ENCODE data around the gene RND3.

DNA sequence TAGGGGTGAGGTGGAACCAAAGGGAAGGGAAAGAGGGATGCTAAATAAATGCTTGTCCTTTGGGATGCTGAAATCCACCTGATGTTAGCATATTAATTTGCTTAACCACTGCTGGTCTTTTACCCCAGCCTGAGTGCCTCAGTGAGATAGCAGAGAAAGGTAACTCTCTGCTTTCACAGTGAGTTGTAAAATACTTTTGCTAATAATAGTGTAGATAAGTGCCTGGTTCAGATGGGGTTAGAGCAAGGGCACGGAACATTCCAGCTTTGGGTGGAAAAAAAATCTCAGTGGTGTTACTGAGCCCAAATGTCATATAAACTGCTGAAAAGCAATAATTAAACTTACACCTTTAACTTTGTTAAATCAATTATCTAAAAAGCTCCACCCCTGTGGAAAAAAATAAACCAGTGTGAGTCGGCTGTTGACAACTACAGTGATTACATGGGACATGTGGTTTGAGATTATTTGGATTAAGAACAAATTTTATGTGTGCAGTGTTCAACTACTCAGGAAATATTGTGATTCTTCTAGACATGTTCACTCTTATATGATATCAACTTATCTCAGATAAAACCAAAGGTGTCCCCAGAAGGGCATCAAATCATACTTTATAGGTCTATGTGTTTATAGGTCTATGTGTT is 21.1 kb upstream of the RND3 start:
- TF ChIP-seq, protein P1, sequence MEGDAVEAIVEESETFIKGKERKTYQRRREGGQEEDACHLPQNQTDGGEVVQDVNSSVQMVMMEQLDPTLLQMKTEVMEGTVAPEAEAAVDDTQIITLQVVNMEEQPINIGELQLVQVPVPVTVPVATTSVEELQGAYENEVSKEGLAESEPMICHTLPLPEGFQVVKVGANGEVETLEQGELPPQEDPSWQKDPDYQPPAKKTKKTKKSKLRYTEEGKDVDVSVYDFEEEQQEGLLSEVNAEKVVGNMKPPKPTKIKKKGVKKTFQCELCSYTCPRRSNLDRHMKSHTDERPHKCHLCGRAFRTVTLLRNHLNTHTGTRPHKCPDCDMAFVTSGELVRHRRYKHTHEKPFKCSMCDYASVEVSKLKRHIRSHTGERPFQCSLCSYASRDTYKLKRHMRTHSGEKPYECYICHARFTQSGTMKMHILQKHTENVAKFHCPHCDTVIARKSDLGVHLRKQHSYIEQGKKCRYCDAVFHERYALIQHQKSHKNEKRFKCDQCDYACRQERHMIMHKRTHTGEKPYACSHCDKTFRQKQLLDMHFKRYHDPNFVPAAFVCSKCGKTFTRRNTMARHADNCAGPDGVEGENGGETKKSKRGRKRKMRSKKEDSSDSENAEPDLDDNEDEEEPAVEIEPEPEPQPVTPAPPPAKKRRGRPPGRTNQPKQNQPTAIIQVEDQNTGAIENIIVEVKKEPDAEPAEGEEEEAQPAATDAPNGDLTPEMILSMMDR (IDR thresholded peaks at IDR 0.05), result no peak
- no peak for TF ChIP-seq POLR2A (IDR thresholded peaks at IDR 0.05)

Measured in esophagus squamous epithelium (tissue), 4 donors.